ENCODE results near the gene MTRF1. TPM values are rescaled to one million over a fixed set of nuclear protein-coding genes. Genes with fewer than 3 reads are reported as not detected.

MTRF1 gene
- total RNA-seq, 1 donor from 2014 or later, result 18.7 TPM

DNA sequence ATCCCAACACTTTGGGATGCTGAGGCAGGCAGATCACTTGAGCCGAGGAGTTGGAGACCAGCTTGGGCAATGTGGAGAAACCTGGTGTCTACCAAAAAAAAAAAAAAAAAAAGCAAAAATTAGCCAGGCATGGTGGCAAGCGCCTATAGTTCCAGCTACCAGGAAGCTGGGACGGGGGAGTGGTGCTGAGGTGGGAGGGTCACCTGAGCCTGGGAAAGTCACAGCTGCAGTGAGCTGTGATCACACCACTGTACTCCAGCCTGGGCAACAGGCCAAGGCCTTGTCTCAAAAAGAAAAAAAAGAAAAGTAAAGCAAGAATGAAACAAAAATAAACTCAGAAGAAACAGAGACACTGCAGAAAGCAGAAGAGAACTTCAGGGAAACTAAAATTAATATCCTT lies 31.6 kb downstream of the MTRF1 start:
- intact Hi-C loops (cut with micrococcal nuclease), result no loop called here
- Mint-ChIP-seq H3K27me3 (ENCODE audit: low read depth) (no peaks in the 10 kb centered on the region), H3K9me3 (no peaks in the 10 kb centered on the region), H3K36me3 (ENCODE audit: low read depth) (peaks cover 49% of the 10 kb centered on the region), H3K4me1 (ENCODE audit: low read depth) (no peaks in the 10 kb centered on the region), H3K4me3 (ENCODE audit: low read depth) (no peak overlapping the region), H3K27ac (no peak overlapping the region)
- no peak for DNase-seq (ENCODE audit: low spot score)

DNA sequence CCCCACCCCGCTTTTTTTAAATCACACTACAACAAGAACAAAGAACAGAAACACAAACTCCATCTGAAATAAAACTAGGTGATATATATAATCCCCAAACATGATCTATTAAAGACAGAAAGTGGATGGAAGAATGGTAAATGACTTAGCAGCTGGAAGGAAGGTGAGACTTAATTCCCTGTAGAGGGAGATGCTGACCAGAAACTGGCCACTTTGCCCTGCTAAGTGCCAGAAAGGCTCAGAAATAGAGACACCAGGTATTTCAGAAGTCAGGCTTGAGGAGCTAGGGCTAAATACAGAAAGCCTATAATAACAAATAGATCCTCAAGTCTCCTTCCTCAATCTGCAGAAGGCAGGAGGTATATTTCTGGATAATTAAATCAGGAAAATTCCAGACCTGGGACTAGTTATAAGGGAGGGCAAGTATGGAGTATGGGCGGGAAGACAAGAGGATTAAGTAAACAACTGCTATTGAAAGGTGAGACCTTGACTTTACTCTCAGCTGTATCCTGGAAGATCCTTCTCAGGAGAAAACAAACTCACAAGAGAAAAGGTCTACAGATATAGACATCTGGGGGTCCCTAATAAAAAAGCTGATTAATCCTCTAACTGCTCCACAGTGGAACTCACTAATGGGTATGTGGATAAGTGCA lies 32.2 kb downstream of the MTRF1 start:
- H3K4me3 Mint-ChIP-seq (ENCODE audit: low read depth), result no peak overlapping the region
- no peak for DNase-seq (ENCODE audit: low spot score)
- intact Hi-C loops (cut with micrococcal nuclease), result no loop called here
- H3K36me3 Mint-ChIP-seq (ENCODE audit: low read depth), result peaks cover 46% of the 10 kb centered on the region
- H3K27me3 Mint-ChIP-seq (ENCODE audit: low read depth), result no peaks in the 10 kb centered on the region
- H3K4me1 Mint-ChIP-seq (ENCODE audit: low read depth), result no peaks in the 10 kb centered on the region
- no peaks in the 10 kb centered on the region for H3K9me3 Mint-ChIP-seq
- no peak overlapping the region for H3K27ac Mint-ChIP-seq

DNA sequence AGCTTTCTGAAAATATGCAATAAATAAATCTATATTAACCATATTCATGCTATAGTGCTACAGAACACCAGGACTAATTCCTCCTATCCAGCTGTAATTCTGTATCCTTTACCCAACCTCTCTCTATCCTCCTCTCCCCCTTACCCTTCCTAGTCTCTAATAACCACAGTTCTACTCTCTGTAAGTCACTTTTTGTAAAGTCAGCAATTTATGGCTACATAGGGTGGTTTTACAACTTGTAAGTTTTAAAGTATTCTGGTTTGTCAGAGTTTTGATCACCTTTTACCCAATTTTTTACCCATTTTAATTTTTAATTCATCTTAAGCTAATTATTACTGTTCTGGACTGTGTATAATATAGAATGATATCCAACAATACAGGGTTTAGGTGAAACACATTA lies 34.0 kb downstream of the MTRF1 start:
- no peaks in the 10 kb centered on the region for H3K9me3 Mint-ChIP-seq
- no peak overlapping the region for H3K4me3 Mint-ChIP-seq (ENCODE audit: low read depth)
- peaks cover 39% of the 10 kb centered on the region for H3K36me3 Mint-ChIP-seq (ENCODE audit: low read depth)
- DNase-seq (ENCODE audit: low spot score), result no peak
- no peaks in the 10 kb centered on the region for H3K27me3 Mint-ChIP-seq (ENCODE audit: low read depth)
- intact Hi-C loops (cut with micrococcal nuclease), result no loop called here
- H3K4me1 Mint-ChIP-seq (ENCODE audit: low read depth), result no peaks in the 10 kb centered on the region
- no peak overlapping the region for H3K27ac Mint-ChIP-seq

DNA sequence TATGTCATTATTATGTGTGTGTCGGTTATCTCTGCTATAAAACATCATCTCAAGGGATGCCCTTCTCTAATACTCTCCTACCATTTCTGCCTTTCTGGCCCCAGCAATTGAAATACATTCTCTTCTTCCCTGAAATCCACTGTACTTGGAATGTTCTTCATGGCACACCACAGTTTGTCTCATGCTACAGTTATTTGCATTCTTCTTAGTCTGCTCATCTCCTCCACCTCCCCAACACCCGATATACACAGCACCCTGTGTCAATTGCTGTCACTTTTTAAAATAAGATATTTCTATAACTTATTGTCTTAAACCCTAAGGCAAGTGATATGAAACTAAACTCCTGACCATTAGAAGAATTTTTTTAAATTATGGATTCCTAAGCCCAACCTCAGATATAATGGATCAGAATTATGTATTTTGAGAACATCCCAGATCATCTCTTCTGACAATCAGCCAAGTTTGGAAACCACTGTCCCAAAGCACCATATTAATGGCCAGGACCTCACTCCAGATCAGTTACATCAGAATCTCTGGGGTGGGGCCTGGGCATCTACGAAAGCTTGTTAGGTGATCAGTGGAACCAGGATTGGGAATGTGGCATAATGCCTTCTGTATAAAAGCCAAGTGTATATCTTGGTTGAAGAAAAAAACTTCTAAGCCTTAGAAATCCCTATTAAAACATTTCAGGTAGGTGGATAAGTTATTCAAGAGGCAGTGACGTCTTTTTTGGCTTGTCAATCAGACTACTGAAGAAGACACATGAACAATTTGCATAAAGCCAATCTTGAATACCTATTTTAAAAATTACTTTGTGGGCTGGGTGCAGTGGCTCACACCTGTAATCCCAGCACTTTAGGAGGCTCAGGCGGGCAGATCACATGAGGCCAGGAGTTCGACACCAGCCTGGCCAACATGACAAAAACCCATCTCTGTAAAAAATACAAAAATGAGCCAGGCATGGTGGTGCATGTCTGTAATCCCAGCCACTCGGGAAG lies 39.0 kb downstream of the MTRF1 start:
- intact Hi-C loops (cut with micrococcal nuclease), result no loop called here
- H3K9me3 Mint-ChIP-seq, result no peaks in the 10 kb centered on the region

DNA sequence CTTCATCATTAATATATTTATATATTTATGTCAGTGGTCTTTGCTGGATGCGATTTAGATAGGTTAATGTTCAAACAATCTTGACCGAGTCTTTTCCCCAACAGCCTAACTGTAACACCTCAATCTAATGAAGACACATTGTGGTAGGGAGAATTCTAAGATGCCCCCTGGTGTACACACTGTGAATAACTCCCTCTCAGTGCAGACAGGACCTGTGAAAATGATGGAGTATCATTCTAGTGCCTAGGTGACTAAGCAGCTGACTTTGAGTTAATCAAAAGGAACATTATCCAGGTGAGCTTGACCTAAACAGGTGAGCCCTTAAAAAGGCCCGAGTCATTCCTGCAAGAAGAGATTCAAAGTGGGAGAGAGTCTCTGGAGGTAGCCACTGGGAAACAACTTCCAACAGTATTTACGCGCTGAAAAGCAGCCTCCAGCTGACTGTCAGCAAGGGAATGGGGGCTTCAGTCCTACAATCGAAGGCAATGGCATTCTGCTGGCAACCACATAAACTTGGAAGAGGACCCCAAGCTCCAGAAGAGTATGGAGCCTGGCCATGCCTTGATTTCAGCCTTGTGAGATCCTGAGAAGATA lies 41.0 kb downstream of the MTRF1 start:
- H3K4me3 Mint-ChIP-seq (ENCODE audit: low read depth), result no peak overlapping the region
- H3K9me3 Mint-ChIP-seq, result no peaks in the 10 kb centered on the region
- no peak overlapping the region for H3K27ac Mint-ChIP-seq
- intact Hi-C loops (cut with micrococcal nuclease), result loop anchor here (1.0 kb wide), 2 partner anchors 147 to 168 kb away; no protein-coding TSS in a partner anchor
- H3K36me3 Mint-ChIP-seq (ENCODE audit: low read depth), result peaks cover 21% of the 10 kb centered on the region
- peaks cover 5% of the 10 kb centered on the region for H3K4me1 Mint-ChIP-seq (ENCODE audit: low read depth)
- DNase-seq (ENCODE audit: low spot score), result peak; percentile 25
- H3K27me3 Mint-ChIP-seq (ENCODE audit: low read depth), result no peaks in the 10 kb centered on the region

More for the DNA sequence above, 39.0 kb downstream of the MTRF1 start:
- no peaks in the 10 kb centered on the region for H3K27me3 Mint-ChIP-seq (ENCODE audit: low read depth)
- H3K4me3 Mint-ChIP-seq (ENCODE audit: low read depth), result no peak overlapping the region
- H3K36me3 Mint-ChIP-seq (ENCODE audit: low read depth), result peaks cover 20% of the 10 kb centered on the region
- H3K4me1 Mint-ChIP-seq (ENCODE audit: low read depth), result peaks cover 2% of the 10 kb centered on the region
- DNase-seq (ENCODE audit: low spot score), result no peak
- H3K27ac Mint-ChIP-seq, result no peak overlapping the region

DNA sequence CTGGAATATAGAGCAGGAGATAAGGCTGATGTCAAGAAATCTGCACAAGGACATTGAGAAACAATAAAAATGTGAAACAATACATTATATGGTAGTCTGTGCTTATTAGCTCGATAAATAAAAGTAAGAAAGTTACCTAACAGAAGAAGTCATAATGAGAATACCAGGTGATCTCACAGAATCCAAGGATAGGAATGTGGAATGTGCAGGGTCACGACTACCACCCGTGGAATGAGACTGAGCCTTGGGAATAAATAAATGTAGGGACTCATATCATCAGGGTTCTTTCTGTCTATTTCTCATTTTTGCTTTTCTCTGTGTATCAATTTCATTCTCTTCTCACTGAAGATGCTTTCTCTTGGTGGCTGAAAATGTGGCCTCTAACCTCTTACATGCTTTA lies 43.0 kb downstream of the MTRF1 start:
- Mint-ChIP-seq H3K9me3 (no peaks in the 10 kb centered on the region), H3K4me1 (ENCODE audit: low read depth) (peaks cover 5% of the 10 kb centered on the region), H3K27me3 (ENCODE audit: low read depth) (no peaks in the 10 kb centered on the region), H3K4me3 (ENCODE audit: low read depth) (no peak overlapping the region), H3K36me3 (ENCODE audit: low read depth) (peaks cover 16% of the 10 kb centered on the region), H3K27ac (no peak overlapping the region)
- DNase-seq (ENCODE audit: low spot score), result no peak
- intact Hi-C loops (cut with micrococcal nuclease), result no loop called here

DNA sequence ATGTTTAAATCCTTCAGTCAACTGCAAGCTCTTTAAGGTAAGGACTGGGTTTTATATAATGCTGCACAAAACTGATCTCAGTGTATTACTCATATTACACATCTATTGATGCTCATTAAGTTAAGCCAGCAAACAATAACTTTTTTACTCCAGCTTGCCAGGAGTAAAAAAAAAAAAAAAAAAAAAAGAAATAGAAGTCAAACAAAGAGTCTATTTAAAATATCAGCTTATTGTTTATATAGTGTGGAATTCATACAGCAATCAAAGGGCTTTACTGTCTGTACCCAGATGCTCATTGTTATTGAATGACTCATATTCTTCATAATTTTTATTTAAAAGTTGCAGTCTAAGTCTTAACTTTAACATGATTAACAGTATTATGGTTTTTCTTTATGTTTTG lies 47.2 kb downstream of the MTRF1 start:
- Mint-ChIP-seq H3K27ac (no peak overlapping the region), H3K9me3 (peaks cover 10% of the 10 kb centered on the region), H3K4me1 (ENCODE audit: low read depth) (peaks cover 5% of the 10 kb centered on the region), H3K27me3 (ENCODE audit: low read depth) (no peaks in the 10 kb centered on the region), H3K4me3 (ENCODE audit: low read depth) (no peak overlapping the region), H3K36me3 (ENCODE audit: low read depth) (peaks cover 20% of the 10 kb centered on the region)
- intact Hi-C loops (cut with micrococcal nuclease), result no loop called here
- DNase-seq (ENCODE audit: low spot score), result no peak

DNA sequence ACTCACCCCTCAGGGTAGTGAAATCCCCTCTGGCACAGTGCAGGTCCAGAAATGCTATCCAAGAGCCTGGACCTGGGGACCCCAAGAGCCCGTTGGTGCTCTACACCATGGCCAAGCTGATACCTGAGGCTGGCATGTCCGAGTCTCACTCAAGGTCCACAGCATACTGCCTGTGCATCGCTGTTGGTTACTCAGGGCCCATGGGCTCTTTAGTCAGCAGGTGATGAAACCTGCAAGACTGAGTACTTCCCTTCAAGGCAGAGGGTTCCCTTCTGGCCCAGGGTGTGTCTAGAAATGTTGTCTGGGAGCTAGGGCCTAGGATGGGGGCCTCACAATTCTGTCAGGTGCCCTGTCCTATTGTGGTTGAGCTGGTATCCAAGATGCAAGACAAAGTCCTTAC lies 49.5 kb downstream of the MTRF1 start:
- no peaks in the 10 kb centered on the region for H3K27me3 Mint-ChIP-seq (ENCODE audit: low read depth)
- intact Hi-C loops (cut with micrococcal nuclease), result no loop called here
- no peak for DNase-seq (ENCODE audit: low spot score)
- no peak overlapping the region for H3K4me3 Mint-ChIP-seq (ENCODE audit: low read depth)
- H3K36me3 Mint-ChIP-seq (ENCODE audit: low read depth), result peaks cover 12% of the 10 kb centered on the region
- no peaks in the 10 kb centered on the region for H3K4me1 Mint-ChIP-seq (ENCODE audit: low read depth)
- peaks cover 30% of the 10 kb centered on the region for H3K9me3 Mint-ChIP-seq
- no peak overlapping the region for H3K27ac Mint-ChIP-seq

DNA sequence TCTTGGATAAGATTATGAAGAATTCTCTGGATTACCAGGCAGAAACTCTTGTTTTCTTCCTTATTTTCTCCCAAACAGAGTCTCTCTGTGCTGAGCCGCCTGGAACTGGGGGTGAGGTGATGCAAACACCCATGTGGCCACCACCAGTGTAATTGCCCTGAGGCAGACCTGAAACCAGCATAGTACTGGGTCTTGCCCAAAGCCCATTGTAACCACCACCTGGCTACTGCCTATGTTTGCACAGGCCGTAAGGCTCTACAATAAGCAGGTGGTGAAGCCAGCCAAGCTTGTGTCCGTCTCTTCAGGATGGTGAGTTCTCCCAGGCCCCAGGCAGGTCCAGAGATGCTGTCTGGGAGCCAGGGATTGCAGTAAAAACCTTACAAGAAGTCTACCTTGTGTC lies 50.1 kb downstream of the MTRF1 start:
- DNase-seq (ENCODE audit: low spot score), result no peak
- H3K36me3 Mint-ChIP-seq (ENCODE audit: low read depth), result peaks cover 12% of the 10 kb centered on the region
- peaks cover 35% of the 10 kb centered on the region for H3K9me3 Mint-ChIP-seq
- no peak overlapping the region for H3K27ac Mint-ChIP-seq
- H3K4me3 Mint-ChIP-seq (ENCODE audit: low read depth), result no peak overlapping the region
- no peaks in the 10 kb centered on the region for H3K27me3 Mint-ChIP-seq (ENCODE audit: low read depth)
- H3K4me1 Mint-ChIP-seq (ENCODE audit: low read depth), result no peaks in the 10 kb centered on the region
- intact Hi-C loops (cut with micrococcal nuclease), result no loop called here

- Mint-ChIP-seq H3K9me3 (peaks cover 39% of the 10 kb centered on the region), H3K4me3 (ENCODE audit: low read depth) (no peak overlapping the region), H3K4me1 (ENCODE audit: low read depth) (no peaks in the 10 kb centered on the region), H3K36me3 (ENCODE audit: low read depth) (peaks cover 12% of the 10 kb centered on the region), H3K27ac (no peak overlapping the region), H3K27me3 (ENCODE audit: low read depth) (no peaks in the 10 kb centered on the region)
- intact Hi-C loops (cut with micrococcal nuclease), result no loop called here
- DNase-seq (ENCODE audit: low spot score), result no peak
Observed at GRCh38 chr13:41212881-41213280, 50.5 kb downstream of the MTRF1 start.

DNA sequence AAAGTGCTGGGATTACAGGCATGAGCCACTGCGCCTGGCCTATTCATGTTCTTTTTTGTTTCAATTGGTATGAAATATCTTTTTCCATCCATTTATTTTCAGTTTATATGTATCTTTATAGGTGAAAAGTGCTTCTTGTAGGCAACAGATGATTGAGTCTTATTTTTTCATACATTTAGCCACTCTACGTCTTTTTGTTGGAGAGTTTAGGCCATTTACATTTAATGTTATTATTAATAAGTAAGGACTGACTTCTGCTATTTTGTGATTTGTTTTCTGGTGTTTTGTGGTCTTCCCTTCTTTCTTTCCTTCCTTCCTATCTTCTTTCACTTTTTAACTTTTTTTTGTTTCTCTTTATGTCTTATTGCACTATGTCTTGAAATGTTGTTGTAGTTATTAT lies 52.3 kb downstream of the MTRF1 start:
- no peak for DNase-seq (ENCODE audit: low spot score)
- H3K27me3 Mint-ChIP-seq (ENCODE audit: low read depth), result no peaks in the 10 kb centered on the region
- H3K4me3 Mint-ChIP-seq (ENCODE audit: low read depth), result no peak overlapping the region
- H3K27ac Mint-ChIP-seq, result no peak overlapping the region
- H3K4me1 Mint-ChIP-seq (ENCODE audit: low read depth), result no peaks in the 10 kb centered on the region
- H3K36me3 Mint-ChIP-seq (ENCODE audit: low read depth), result peaks cover 8% of the 10 kb centered on the region
- intact Hi-C loops (cut with micrococcal nuclease), result no loop called here
- H3K9me3 Mint-ChIP-seq, result peaks cover 43% of the 10 kb centered on the region

DNA sequence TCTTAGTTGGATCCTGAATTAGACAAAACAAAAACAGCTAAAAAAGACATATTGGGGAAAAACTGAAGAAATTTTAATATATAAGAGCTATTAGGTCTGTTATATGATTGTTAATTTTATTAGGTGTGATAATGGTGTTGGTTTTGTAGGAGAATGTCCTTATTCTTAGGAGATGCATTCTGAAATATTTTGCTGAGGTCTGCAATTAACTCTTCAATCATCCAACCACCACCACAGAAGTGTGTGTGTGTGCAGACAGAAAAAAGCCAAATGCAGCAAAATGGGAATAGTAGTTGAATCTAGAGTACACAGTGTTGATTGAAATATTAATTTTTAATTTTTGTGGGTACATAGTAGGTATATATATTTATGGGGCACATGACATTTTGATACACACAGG lies 56.9 kb downstream of the MTRF1 start:
- Mint-ChIP-seq H3K4me1 (ENCODE audit: low read depth) (no peaks in the 10 kb centered on the region), H3K9me3 (peaks cover 36% of the 10 kb centered on the region), H3K27me3 (ENCODE audit: low read depth) (no peaks in the 10 kb centered on the region), H3K36me3 (ENCODE audit: low read depth) (peaks cover 4% of the 10 kb centered on the region), H3K27ac (no peak overlapping the region), H3K4me3 (ENCODE audit: low read depth) (no peak overlapping the region)
- intact Hi-C loops (cut with micrococcal nuclease), result no loop called here
- no peak for DNase-seq (ENCODE audit: low spot score)

DNA sequence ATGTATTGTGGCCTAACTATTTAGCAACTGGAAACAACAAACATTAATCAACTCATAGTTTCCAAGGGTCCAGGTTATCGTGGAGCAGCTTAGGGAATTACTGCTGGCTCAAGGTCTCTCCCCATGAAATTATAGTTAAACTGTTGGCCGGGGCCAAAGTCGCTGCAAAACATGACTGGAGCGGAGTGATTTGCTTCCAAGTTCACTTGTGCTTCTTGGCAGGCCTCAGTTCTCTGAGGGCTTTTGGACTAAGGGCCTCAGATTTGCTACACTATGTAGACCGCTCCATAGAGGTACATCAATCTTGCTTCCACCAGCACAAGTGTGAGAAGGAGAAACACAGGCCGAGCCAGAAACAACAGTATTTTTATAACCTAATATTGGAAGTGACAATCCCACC lies 59.6 kb downstream of the MTRF1 start:
- H3K27ac Mint-ChIP-seq, result no peak overlapping the region

More for the DNA sequence above, 59.6 kb downstream of the MTRF1 start:
- intact Hi-C loops (cut with micrococcal nuclease), result no loop called here
- Mint-ChIP-seq H3K27me3 (ENCODE audit: low read depth) (no peaks in the 10 kb centered on the region), H3K9me3 (peaks cover 12% of the 10 kb centered on the region), H3K4me1 (ENCODE audit: low read depth) (peaks cover 2% of the 10 kb centered on the region), H3K36me3 (ENCODE audit: low read depth) (no peaks in the 10 kb centered on the region), H3K4me3 (ENCODE audit: low read depth) (no peak overlapping the region)
- DNase-seq (ENCODE audit: low spot score), result no peak
